NT2/D1 (cell line): Measurements from ENCODE around the gene C21orf91.

ENCODE experiments used
- DNase-seq: peaks from one replicate; pipeline ENCODE4 v3.0.0-alpha.2; 2011; ENCODE audit warnings: low read depth, low spot score
- H3K27me3 ChIP-seq: 2 replicates; pipeline ENCODE4 v1.6.0; 2011; ENCODE audit warnings: mild to moderate bottlenecking; ENCODE audit not compliant: insufficient read length, insufficient read depth
- H3K36me3 ChIP-seq: 2 replicates; pipeline ENCODE4 v1.6.1; 2011; ENCODE audit warnings: mild to moderate bottlenecking, low read length, mixed read lengths; ENCODE audit not compliant: insufficient read depth, insufficient read length
- H3K4me1 ChIP-seq: 2 replicates; pipeline ENCODE4 v1.5.1; 2011; ENCODE audit not compliant: insufficient read depth, insufficient read length
- H3K4me3 ChIP-seq: 2 replicates; pipeline ENCODE4 v1.5.1; 2011; ENCODE audit warnings: low read depth; ENCODE audit not compliant: insufficient read length
- H3K9ac ChIP-seq: 2 replicates; pipeline ENCODE4 v1.6.0; 2011; ENCODE audit warnings: low read depth; ENCODE audit not compliant: insufficient read length
- H3K9me3 ChIP-seq: 2 replicates; pipeline ENCODE4 v1.5.1; 2011; ENCODE audit warnings: mild to moderate bottlenecking, low read length; ENCODE audit not compliant: insufficient read depth
- SUZ12 ChIP-seq: IDR thresholded peaks from 2 replicates; pipeline ENCODE4 v1.6.1; 2011; ENCODE audit not compliant: insufficient read length, insufficient read depth; ENCODE audit errors: extremely low read depth
- YY1 ChIP-seq: IDR thresholded peaks from 2 replicates; pipeline ENCODE4 v1.6.1; 2011; ENCODE audit not compliant: insufficient read length, insufficient read depth
- ZNF274 ChIP-seq: IDR thresholded peaks from 2 replicates; pipeline ENCODE4 v1.6.1; 2011; ENCODE audit warnings: mild to moderate bottlenecking, low read depth, low read length

The C21orf91 gene

DNA sequence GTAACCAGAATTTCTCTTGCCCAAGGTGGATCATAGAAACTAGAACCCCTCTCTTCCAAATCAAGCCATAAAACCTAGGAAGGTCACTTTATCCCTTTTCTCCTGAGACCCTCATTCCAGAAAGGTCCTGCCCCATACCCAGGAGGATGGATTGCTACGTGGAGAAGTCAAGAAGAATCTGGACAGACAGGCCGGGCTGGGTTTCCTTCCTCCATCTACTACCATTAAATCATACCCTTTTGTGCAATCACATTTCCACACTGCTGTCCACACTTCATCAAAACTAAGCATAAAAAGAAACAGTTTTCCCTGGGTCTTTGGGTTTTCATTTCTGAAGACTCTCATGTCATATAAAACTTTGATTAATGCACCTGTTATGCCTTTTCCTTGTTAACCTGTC, 65.4 kb downstream of the C21orf91 start:
- Histone ChIP-seq H3K9ac (no peak overlapping the region), H3K36me3 (no peaks in the 10 kb centered on the region), H3K9me3 (peaks cover 14% of the 10 kb centered on the region; the same call in 1 of the 2 replicates), H3K4me1 (no peaks in the 10 kb centered on the region), H3K27me3 (no peaks in the 10 kb centered on the region), H3K4me3 (no peak overlapping the region)
- DNase-seq, result no peak
- TF ChIP-seq SUZ12 (no peak), ZNF274 (no peak), YY1 (no peak)

DNA sequence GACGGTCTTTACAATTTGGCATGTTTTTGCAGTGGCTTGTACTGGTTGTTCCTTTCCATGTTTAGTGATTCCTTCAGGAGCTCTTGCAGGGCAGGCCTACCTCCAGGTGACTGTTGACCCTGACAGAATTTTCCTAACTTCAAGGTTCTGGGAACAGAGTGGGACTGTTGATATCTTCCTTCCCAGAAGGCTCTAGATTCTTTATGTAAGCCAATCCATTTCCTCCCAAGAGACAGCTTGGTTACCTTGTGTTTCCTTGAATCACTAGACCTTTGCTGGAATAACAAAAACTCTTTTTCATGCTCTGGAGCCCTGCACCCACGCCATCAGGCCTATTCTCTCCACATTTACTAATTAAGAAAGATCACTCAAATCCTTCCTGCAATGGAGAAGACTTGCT, 67.0 kb downstream of the C21orf91 start:
- no peak overlapping the region for H3K4me3 ChIP-seq
- TF ChIP-seq SUZ12 (no peak), ZNF274 (no peak)
- H3K4me1 ChIP-seq, result no peaks in the 10 kb centered on the region
- H3K9me3 ChIP-seq, result no peaks in the 10 kb centered on the region; the same call in 1 of the 2 replicates
- H3K27me3 ChIP-seq, result no peaks in the 10 kb centered on the region
- no peaks in the 10 kb centered on the region for H3K36me3 ChIP-seq
- DNase-seq, result no peak
- H3K9ac ChIP-seq, result no peak overlapping the region

DNA sequence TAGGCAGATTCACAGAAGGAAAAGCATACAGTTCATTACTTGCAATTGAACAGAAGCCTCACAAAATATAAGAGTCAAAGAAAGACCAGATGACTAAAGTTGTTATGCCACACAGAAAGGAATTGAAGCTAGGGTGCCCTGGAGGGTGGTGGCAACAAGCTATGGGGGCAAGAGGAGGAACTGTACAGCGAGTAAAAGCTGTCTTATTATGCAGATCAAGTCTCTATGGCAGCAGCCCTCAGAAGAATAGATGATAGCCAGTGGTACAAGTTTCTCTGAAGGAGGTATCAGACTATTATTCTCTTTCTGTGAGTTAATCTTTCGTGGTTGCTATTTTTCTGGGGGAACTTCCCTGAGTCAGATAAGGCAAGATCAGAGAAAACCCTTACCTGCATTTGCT, 72.2 kb downstream of the C21orf91 start:
- TF ChIP-seq ZNF274 (no peak), SUZ12 (no peak), YY1 (no peak)
- Histone ChIP-seq H3K9ac (no peak overlapping the region), H3K9me3 (peaks cover 8% of the 10 kb centered on the region; the same call in 1 of the 2 replicates), H3K27me3 (no peaks in the 10 kb centered on the region), H3K4me3 (no peak overlapping the region), H3K4me1 (no peaks in the 10 kb centered on the region), H3K36me3 (no peaks in the 10 kb centered on the region)
- DNase-seq, result no peak

DNA sequence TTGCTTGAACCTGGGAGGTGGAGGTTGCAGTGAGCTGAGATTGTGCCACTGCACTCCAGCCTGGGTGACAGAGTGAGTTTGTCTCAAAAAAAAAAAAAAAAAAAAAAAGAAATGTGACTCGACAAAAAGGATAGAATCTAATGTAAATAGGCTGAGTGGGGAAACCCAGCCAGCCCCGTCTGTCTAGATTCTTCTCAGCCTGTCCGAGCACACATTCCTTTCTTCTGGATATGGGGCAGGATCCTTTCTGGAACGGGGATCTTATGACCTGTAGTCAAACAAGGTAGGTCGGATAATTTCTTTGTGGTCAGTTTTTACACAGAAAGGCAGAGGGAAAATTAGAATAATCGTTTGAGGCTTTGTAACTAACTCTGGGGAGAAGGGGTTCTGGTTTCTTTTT, 74.1 kb downstream of the C21orf91 start:
- no peak overlapping the region for H3K4me3 ChIP-seq
- no peaks in the 10 kb centered on the region for H3K27me3 ChIP-seq
- H3K9ac ChIP-seq, result no peak overlapping the region
- H3K4me1 ChIP-seq, result no peaks in the 10 kb centered on the region
- no peak for DNase-seq
- no peak for TF ChIP-seq SUZ12
- no peak for TF ChIP-seq YY1
- no peak for TF ChIP-seq ZNF274
- H3K36me3 ChIP-seq, result no peaks in the 10 kb centered on the region
- H3K9me3 ChIP-seq, result peaks cover 8% of the 10 kb centered on the region; the same call in 1 of the 2 replicates

DNA sequence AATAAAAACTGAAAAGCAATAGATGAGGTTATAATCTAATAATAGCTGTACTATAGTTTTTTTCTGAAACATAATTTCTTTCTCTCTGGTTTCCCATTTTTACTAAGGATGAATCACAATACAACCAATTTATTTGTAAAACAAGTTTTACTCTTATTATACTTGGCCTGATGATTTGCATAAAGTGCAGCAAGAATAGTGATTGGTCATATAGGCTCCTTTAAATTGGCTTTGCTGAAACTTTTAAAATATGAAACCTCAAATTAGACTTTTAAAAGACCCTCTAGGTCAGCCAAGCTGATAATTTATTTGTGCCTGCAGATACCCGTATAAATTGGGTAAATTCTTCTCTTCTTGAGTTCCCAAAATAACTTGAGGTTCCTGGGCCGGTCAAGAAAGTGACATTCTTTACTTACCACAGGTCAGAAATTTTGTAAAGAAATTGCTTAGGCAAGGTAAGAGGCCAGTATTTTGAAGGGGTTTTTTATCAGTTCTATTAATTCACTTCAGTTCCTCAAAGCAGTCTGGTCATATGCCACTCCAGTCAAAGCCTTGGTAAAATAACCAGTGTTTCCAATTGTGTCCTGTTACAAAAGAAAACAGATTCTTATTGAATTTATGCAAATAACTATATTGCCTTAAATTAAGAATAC, 76.1 kb downstream of the C21orf91 start:
- no peak for DNase-seq
- H3K36me3 ChIP-seq, result no peaks in the 10 kb centered on the region
- no peak overlapping the region for H3K9ac ChIP-seq
- H3K27me3 ChIP-seq, result no peaks in the 10 kb centered on the region
- TF ChIP-seq ZNF274, result no peak
- TF ChIP-seq YY1, result no peak
- no peak for TF ChIP-seq SUZ12
- no peaks in the 10 kb centered on the region for H3K4me1 ChIP-seq
- peaks cover 8% of the 10 kb centered on the region; the same call in 1 of the 2 replicates for H3K9me3 ChIP-seq
- no peak overlapping the region for H3K4me3 ChIP-seq

DNA sequence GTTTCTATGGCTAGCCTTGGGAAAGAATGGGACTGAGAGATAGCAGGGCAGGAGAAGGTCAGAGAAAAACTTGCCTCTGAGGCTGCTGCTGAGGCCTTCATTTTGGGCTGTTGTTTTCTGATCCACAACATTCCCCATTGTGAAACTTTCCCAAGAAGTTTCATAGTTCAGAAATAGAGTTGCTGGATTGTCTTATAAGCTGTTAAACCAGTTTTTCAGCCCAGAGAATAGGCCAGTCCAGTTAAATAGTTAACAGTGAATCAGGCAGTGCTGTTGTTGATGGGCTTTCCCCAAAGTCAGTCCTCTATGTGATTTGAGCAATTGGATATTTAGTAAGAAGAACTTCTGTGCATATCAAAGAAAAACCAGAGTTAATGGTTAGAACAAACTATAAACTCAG, 77.0 kb downstream of the C21orf91 start:
- no peak for DNase-seq
- Histone ChIP-seq H3K4me1 (no peaks in the 10 kb centered on the region), H3K4me3 (no peak overlapping the region), H3K9me3 (peaks cover 8% of the 10 kb centered on the region; the same call in 1 of the 2 replicates), H3K9ac (no peak overlapping the region), H3K36me3 (no peaks in the 10 kb centered on the region), H3K27me3 (no peaks in the 10 kb centered on the region)
- no peak for TF ChIP-seq SUZ12
- TF ChIP-seq YY1, result no peak
- TF ChIP-seq ZNF274, result no peak
